DND-41 (cell line): ENCODE results near the gene ALKBH5.

Source experiments
- ATAC-seq: fragments of 200-7000 bp; cut with Tn5 transposase; 3 replicates; pipeline ENCODE4 v1.9.1; 2021; ENCODE audit warnings: low read depth; ENCODE audit not compliant: insufficient read depth
- DNase-seq: peaks from one replicate; pipeline ENCODE4 v3.0.0-alpha.2; 2020
- H2AFZ ChIP-seq: 2 replicates; pipeline ENCODE4 v1.6.0; 2012; ENCODE audit warnings: low read depth, low read length
- H3K27ac ChIP-seq: 2 replicates; pipeline ENCODE4 v1.5.1; 2012; ENCODE audit warnings: low read length, inconsistent platforms
- H3K27me3 ChIP-seq: fragments of 200-600 bp; sonication (generic); 2 replicates; pipeline ENCODE4 v1.6.0; 2012; ENCODE audit warnings: low read length, mild to moderate bottlenecking, inconsistent platforms; ENCODE audit not compliant: insufficient read depth, poor library complexity
- H3K36me3 ChIP-seq: 2 replicates; pipeline ENCODE4 v1.5.1; 2012; ENCODE audit warnings: low read length, inconsistent platforms; ENCODE audit not compliant: insufficient read depth
- H3K4me1 ChIP-seq: 2 replicates; pipeline ENCODE4 v1.5.1; 2012; ENCODE audit warnings: mild to moderate bottlenecking, low read length; ENCODE audit not compliant: insufficient read depth
- H3K4me2 ChIP-seq: 2 replicates; pipeline ENCODE4 v1.6.0; 2012; ENCODE audit warnings: mild to moderate bottlenecking, moderate library complexity, low read length, inconsistent platforms; ENCODE audit not compliant: insufficient read depth
- H3K4me3 ChIP-seq, 2 experiments: fragments of 200-600 bp in 1 of 2; shearing (Covaris generic) in 1 of 2; 2 replicates each; pipeline ENCODE4 v1.5.1; 2012 to 2016; ENCODE audit warnings: inconsistent platforms in 2 of 2, low read length in 2 of 2, mild to moderate bottlenecking in 2 of 2, low read depth in 1 of 2, moderate library complexity in 1 of 2
- H3K79me2 ChIP-seq: 2 replicates; pipeline ENCODE4 v1.6.0; 2012; ENCODE audit warnings: low read length, inconsistent platforms; ENCODE audit not compliant: insufficient read depth
- H3K9ac ChIP-seq: 2 replicates; pipeline ENCODE4 v1.6.0; 2012; ENCODE audit warnings: low read depth, mild to moderate bottlenecking, inconsistent platforms, low read length, moderate library complexity
- H3K9me3 ChIP-seq: 2 replicates; pipeline ENCODE4 v1.5.1; 2012; ENCODE audit warnings: low read length, moderate library complexity, mild to moderate bottlenecking, inconsistent platforms; ENCODE audit not compliant: insufficient read depth, severe bottlenecking
- H4K20me1 ChIP-seq: 2 replicates; pipeline ENCODE4 v1.6.0; 2012; ENCODE audit warnings: low read length; ENCODE audit not compliant: insufficient read depth
- EZH2 ChIP-seq: IDR thresholded peaks from 3 replicates; pipeline ENCODE4 v1.6.1; 2012; ENCODE audit warnings: borderline replicate concordance, low read depth, mild to moderate bottlenecking, moderate library complexity, low read length, inconsistent platforms; ENCODE audit not compliant: severe bottlenecking
- TF ChIP-seq, protein P1 (sequence below): IDR thresholded peaks from 2 replicates; pipeline ENCODE4 v1.5.1; 2012; ENCODE audit warnings: borderline replicate concordance, low read length, moderate library complexity, mild to moderate bottlenecking; ENCODE audit not compliant: poor library complexity, severe bottlenecking; ENCODE audit errors: extremely low read depth

The ALKBH5 gene

DNA sequence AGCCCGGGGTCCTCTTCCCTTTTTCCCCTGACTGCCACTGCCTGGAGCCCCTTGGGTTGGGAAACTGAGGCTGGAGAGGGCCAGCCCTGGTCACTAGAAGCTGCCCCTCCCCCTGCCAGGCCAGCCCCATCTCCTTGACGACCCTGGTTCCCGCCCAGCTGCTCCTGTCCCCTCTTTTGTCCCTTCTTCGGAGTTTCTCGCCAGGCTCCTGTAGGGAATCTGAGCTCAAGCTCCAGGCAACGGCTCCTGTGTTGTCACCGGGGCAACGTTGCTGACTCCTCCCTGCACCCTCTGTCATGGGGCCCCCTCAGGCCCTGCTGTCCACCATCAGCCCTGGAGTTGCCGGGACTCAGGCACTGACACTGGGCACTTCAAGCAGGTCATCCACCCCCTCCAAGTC lies 47.5 kb downstream of the ALKBH5 start:
- Histone ChIP-seq H3K79me2 (peaks cover 45% of the 10 kb centered on the region), H3K9me3 (no peaks in the 10 kb centered on the region), H3K27ac (no peak overlapping the region), H3K4me2 (no peak overlapping the region), H2AFZ (no peak overlapping the region), H3K27me3 (no peaks in the 10 kb centered on the region), H3K36me3 (peaks cover 42% of the 10 kb centered on the region), H3K4me3 (no peak overlapping the region), H4K20me1 (peaks cover 42% of the 10 kb centered on the region), H3K9ac (no peak overlapping the region), H3K4me1 (peaks cover 22% of the 10 kb centered on the region)
- TF ChIP-seq EZH2, result no peak
- TF ChIP-seq, protein P1, sequence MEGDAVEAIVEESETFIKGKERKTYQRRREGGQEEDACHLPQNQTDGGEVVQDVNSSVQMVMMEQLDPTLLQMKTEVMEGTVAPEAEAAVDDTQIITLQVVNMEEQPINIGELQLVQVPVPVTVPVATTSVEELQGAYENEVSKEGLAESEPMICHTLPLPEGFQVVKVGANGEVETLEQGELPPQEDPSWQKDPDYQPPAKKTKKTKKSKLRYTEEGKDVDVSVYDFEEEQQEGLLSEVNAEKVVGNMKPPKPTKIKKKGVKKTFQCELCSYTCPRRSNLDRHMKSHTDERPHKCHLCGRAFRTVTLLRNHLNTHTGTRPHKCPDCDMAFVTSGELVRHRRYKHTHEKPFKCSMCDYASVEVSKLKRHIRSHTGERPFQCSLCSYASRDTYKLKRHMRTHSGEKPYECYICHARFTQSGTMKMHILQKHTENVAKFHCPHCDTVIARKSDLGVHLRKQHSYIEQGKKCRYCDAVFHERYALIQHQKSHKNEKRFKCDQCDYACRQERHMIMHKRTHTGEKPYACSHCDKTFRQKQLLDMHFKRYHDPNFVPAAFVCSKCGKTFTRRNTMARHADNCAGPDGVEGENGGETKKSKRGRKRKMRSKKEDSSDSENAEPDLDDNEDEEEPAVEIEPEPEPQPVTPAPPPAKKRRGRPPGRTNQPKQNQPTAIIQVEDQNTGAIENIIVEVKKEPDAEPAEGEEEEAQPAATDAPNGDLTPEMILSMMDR, result no peak
- DNase-seq, result no peak
- ATAC-seq, result no peak

DNA sequence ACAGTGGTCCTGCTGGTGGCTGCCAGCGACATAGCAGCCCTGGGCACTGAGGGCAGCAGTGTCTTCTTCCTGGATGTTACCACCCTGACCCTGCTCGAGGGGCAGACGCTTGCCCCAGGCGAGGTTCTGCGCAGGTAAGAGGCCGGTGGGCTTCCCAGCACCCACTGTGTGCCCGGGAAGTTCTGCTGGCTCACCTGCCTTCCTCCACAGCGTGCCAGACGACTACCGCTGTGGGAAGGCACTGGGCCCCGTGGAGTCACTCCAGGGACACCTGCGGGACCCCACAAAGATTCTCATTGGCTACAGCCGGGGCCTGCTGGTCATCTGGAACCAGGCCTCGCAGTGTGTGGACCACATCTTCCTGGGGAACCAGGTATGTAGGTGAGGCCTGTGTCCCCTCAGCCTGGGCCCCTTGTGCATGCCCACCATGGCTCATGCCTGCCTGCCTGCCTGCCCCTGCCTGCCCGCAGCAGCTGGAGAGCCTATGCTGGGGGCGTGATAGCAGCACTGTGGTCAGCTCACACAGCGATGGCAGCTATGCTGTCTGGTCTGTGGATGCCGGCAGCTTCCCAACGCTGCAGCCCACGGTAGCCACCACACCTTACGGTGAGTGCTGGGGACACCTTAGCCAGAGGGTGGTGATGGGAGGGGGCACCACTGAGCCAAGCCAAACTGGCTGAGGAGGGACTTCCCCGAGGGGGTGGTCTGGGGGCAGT lies 50.3 kb downstream of the ALKBH5 start:
- ATAC-seq (no peak), DNase-seq (no peak)
- Histone ChIP-seq H3K79me2 (peaks cover 17% of the 10 kb centered on the region), H3K9me3 (no peaks in the 10 kb centered on the region), H3K27ac (no peak overlapping the region), H2AFZ (no peak overlapping the region), H3K4me3 (no peak overlapping the region), H3K36me3 (peaks cover 65% of the 10 kb centered on the region), H3K27me3 (no peaks in the 10 kb centered on the region), H3K4me1 (no peaks in the 10 kb centered on the region), H3K4me2 (no peak overlapping the region), H3K9ac (no peak overlapping the region), H4K20me1 (peaks cover 20% of the 10 kb centered on the region)
- TF ChIP-seq, protein P1, result no peak
- no peak for TF ChIP-seq EZH2

DNA sequence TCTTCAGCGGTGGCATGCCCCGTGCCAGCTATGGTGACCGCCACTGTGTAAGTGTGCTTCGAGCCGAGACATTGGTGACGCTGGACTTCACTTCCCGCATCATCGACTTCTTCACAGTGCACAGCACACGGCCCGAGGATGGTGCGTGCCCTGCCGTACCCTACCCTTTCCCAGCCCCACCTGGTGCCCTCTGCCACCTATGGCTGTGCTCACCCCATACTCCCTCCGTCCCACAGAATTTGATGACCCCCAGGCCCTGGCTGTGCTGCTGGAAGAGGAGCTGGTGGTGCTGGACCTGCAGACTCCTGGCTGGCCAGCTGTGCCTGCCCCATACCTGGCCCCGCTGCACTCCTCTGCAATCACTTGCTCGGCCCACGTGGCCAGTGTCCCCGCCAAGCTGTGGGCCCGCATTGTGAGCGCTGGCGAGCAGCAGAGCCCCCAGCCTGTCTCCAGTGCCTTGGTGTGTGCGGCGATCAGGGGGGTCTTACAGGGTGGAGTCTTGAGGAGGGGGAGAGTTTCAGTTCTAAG lies 51.3 kb downstream of the ALKBH5 start:
- H3K9ac ChIP-seq, result no peak overlapping the region
- no peak for TF ChIP-seq EZH2
- TF ChIP-seq, protein P1, result no peak
- no peak overlapping the region for H3K27ac ChIP-seq
- no peak for ATAC-seq
- no peaks in the 10 kb centered on the region for H3K9me3 ChIP-seq
- H3K36me3 ChIP-seq, result peaks cover 65% of the 10 kb centered on the region
- no peak overlapping the region for H3K4me2 ChIP-seq
- DNase-seq, result no peak
- H3K4me3 ChIP-seq, result no peak overlapping the region
- H3K79me2 ChIP-seq, result peaks cover 8% of the 10 kb centered on the region; the same call in 1 of the 2 replicates
- H4K20me1 ChIP-seq, result peaks cover 12% of the 10 kb centered on the region
- H2AFZ ChIP-seq, result no peak overlapping the region
- no peaks in the 10 kb centered on the region for H3K4me1 ChIP-seq
- H3K27me3 ChIP-seq, result no peaks in the 10 kb centered on the region
